Loucy (cell line): Measurements from ENCODE around the gene CCDC12.
"Not testable (repeated sequence)": the region's sequence is repeated elsewhere in the genome, so short reads cannot be mapped to it uniquely, and the experiment has no call there.

Experiments used
- H2AFZ ChIP-seq: fragments of 200-600 bp; sonication (generic); 2 replicates; pipeline ENCODE4 v1.6.0; 2016; ENCODE audit warnings: antibody characterized with exemption, mild to moderate bottlenecking, low read length, moderate library complexity
- H3F3A ChIP-seq: fragments of 200-600 bp; 2 replicates; pipeline ENCODE4 v1.6.0; 2016; ENCODE audit warnings: antibody characterized with exemption, low read depth, mild to moderate bottlenecking
- H3K27me3 ChIP-seq: fragments of 200-600 bp; sonication (generic); 2 replicates; pipeline ENCODE4 v1.6.1; 2014; ENCODE audit warnings: low read length, mild to moderate bottlenecking; ENCODE audit not compliant: insufficient read depth, poor library complexity, severe bottlenecking
- H3K36me3 ChIP-seq: fragments of 200-600 bp; sonication (generic); 2 replicates; pipeline ENCODE4 v1.6.1; 2016; ENCODE audit warnings: low read length; ENCODE audit not compliant: insufficient read depth
- H3K4me1 ChIP-seq: fragments of 200-600 bp; sonication (generic); 2 replicates; pipeline ENCODE4 v1.5.1; 2014; ENCODE audit warnings: low read length, mild to moderate bottlenecking; ENCODE audit not compliant: insufficient read depth, poor library complexity, severe bottlenecking
- H3K4me2 ChIP-seq: fragments of 200-600 bp; sonication (generic); 2 replicates; pipeline ENCODE4 v1.6.0; 2014; ENCODE audit warnings: antibody characterized with exemption, low read length, low read depth, mild to moderate bottlenecking; ENCODE audit not compliant: poor library complexity, severe bottlenecking
- H3K4me3 ChIP-seq: fragments of 200-600 bp; sonication (generic); 2 replicates; pipeline ENCODE4 v1.5.1; 2014; ENCODE audit warnings: low read length, mild to moderate bottlenecking, mixed read lengths; ENCODE audit not compliant: poor library complexity, severe bottlenecking
- H3K79me2 ChIP-seq: fragments of 200-600 bp; sonication (generic); 2 replicates; pipeline ENCODE4 v1.6.1; 2014; ENCODE audit warnings: low read length; ENCODE audit not compliant: insufficient read depth
- H3K9ac ChIP-seq: fragments of 200-600 bp; sonication (generic); 2 replicates; pipeline ENCODE4 v1.6.0; 2014; ENCODE audit warnings: mild to moderate bottlenecking, low read depth, low read length, moderate library complexity; ENCODE audit not compliant: poor library complexity, severe bottlenecking
- H3K9me2 ChIP-seq: fragments of 200-600 bp; sonication (generic); replicated peaks from 2 replicates; pipeline ENCODE4 v1.6.1; 2016; ENCODE audit warnings: low read depth, low read length, mixed read lengths
- H3K9me3 ChIP-seq: fragments of 200-600 bp; sonication (generic); 2 replicates; pipeline ENCODE4 v1.6.1; 2014; ENCODE audit warnings: mild to moderate bottlenecking, antibody characterized with exemption, low read length, low read depth; ENCODE audit not compliant: insufficient read depth
- H4K20me1 ChIP-seq: fragments of 200-600 bp; sonication (generic); 2 replicates; pipeline ENCODE4 v1.6.0; 2014; ENCODE audit warnings: antibody characterized with exemption, low read length, mild to moderate bottlenecking; ENCODE audit not compliant: insufficient read depth, poor library complexity, severe bottlenecking
- CTCF ChIP-seq: fragments of 200-600 bp; sonication (generic); conservative IDR thresholded peaks from 2 replicates; pipeline ENCODE4 v1.5.1; 2014; ENCODE audit warnings: mild to moderate bottlenecking, antibody characterized with exemption, low read length
- EZH2phosphoT487 ChIP-seq: fragments of 200-600 bp; IDR thresholded peaks from 2 replicates; pipeline ENCODE4 v1.6.1; 2018; ENCODE audit warnings: antibody characterized with exemption, mild to moderate bottlenecking, moderate library complexity, borderline replicate concordance

CCDC12 gene

GRCh38 chr3:46965151-46965550 lies 11.4 kb downstream of the CCDC12 start:
- peaks cover 55% of the 10 kb centered on the region for H4K20me1 ChIP-seq
- H2AFZ ChIP-seq: no peak overlapping the region
- H3K4me1 ChIP-seq: peaks cover 57% of the 10 kb centered on the region
- H3K9me3 ChIP-seq: no peaks in the 10 kb centered on the region
- no peak overlapping the region for H3K4me3 ChIP-seq
- TF ChIP-seq CTCF (no peak), EZH2phosphoT487 (no peak)
- peaks cover 84% of the 10 kb centered on the region for H3K79me2 ChIP-seq
- H3K4me2 ChIP-seq: no peak overlapping the region
- H3K9ac ChIP-seq: no peak overlapping the region
- no peaks in the 10 kb centered on the region for H3K9me2 ChIP-seq
- no peaks in the 10 kb centered on the region for H3K27me3 ChIP-seq
- no peaks in the 10 kb centered on the region for H3F3A ChIP-seq
- H3K36me3 ChIP-seq: peaks cover 32% of the 10 kb centered on the region; the same call in 1 of the 2 replicates

- H3K27me3 ChIP-seq, H3K9me2 ChIP-seq, H3F3A ChIP-seq, H3K9me3 ChIP-seq, H3K4me2 ChIP-seq, H3K4me3 ChIP-seq, H3K9ac ChIP-seq, H2AFZ ChIP-seq: not testable (repeated sequence)
- H4K20me1 ChIP-seq: peaks cover 44% of the 10 kb centered on the region
- H3K4me1 ChIP-seq: peaks cover 59% of the 10 kb centered on the region
- peaks cover 84% of the 10 kb centered on the region for H3K79me2 ChIP-seq
- peaks cover 26% of the 10 kb centered on the region; the same call in 1 of the 2 replicates for H3K36me3 ChIP-seq
These were observed 12.4 kb downstream of the CCDC12 start for GRCh38 chr3:46964038-46964590.

GRCh38 chr3:46962990-46963389 lies 13.6 kb downstream of the CCDC12 start:
- Histone ChIP-seq H3K9me2 (no peaks in the 10 kb centered on the region), H3K27me3 (no peaks in the 10 kb centered on the region), H3K4me3 (no peak overlapping the region), H2AFZ (no peak overlapping the region), H3K4me1 (peaks cover 59% of the 10 kb centered on the region), H3K36me3 (peaks cover 23% of the 10 kb centered on the region; the same call in 1 of the 2 replicates), H3K9ac (no peak overlapping the region), H3K79me2 (peaks cover 84% of the 10 kb centered on the region), H3K9me3 (no peaks in the 10 kb centered on the region), H3K4me2 (no peak overlapping the region), H3F3A (no peaks in the 10 kb centered on the region), H4K20me1 (peaks cover 39% of the 10 kb centered on the region)
- TF ChIP-seq CTCF: no peak
- no peak for TF ChIP-seq EZH2phosphoT487

- TF ChIP-seq EZH2phosphoT487 (no peak), CTCF (no peak)
- H3K9ac ChIP-seq: no peak overlapping the region
- H3K9me3 ChIP-seq: no peaks in the 10 kb centered on the region
- no peak overlapping the region for H2AFZ ChIP-seq
- peaks cover 33% of the 10 kb centered on the region for H4K20me1 ChIP-seq
- no peaks in the 10 kb centered on the region for H3K27me3 ChIP-seq
- no peak overlapping the region for H3K4me2 ChIP-seq
- peaks cover 84% of the 10 kb centered on the region for H3K79me2 ChIP-seq
- H3K36me3 ChIP-seq: peaks cover 18% of the 10 kb centered on the region; the same call in 1 of the 2 replicates
- no peaks in the 10 kb centered on the region for H3F3A ChIP-seq
- peaks cover 54% of the 10 kb centered on the region for H3K4me1 ChIP-seq
- no peak overlapping the region for H3K4me3 ChIP-seq
- H3K9me2 ChIP-seq: no peaks in the 10 kb centered on the region
These were observed 14.1 kb downstream of the CCDC12 start for GRCh38 chr3:46962427-46962826.
